ENCODE results near the gene TNIP2.
"Not testable (repeated sequence)": the region's sequence is repeated elsewhere in the genome, so short reads cannot be mapped to it uniquely, and the experiment has no call there.

The TNIP2 gene

GRCh38 chr4:2793586-2794485 lies 37.7 kb upstream of the TNIP2 start:
- DNase-seq = no peak

- DNase-seq = no peak
These were observed 36.8 kb upstream of the TNIP2 start, which contains the start of gene SH3BP2 for GRCh38 chr4:2792711-2793585. Gene SH3BP2, plus strand, starts transcription at chr4:2793085. Its CDS starts 27,533 bp downstream, at chr4:2820618.

- no peak for DNase-seq
These were observed 36.2 kb upstream of the TNIP2 start for GRCh38 chr4:2792396-2792710.

GRCh38 chr4:2791518-2792395 lies 35.6 kb upstream of the TNIP2 start:
- DNase-seq = no peak

- no peak for DNase-seq
These were observed 34.7 kb upstream of the TNIP2 start for GRCh38 chr4:2790583-2791517.

- DNase-seq = no peak
These were observed 33.9 kb upstream of the TNIP2 start for GRCh38 chr4:2789793-2790582.

GRCh38 chr4:2789351-2789750 lies 33.2 kb upstream of the TNIP2 start:
- no peak for DNase-seq

GRCh38 chr4:2788532-2789103 lies 32.5 kb upstream of the TNIP2 start:
- DNase-seq = no peak

GRCh38 chr4:2788101-2788500 lies 32.0 kb upstream of the TNIP2 start:
- DNase-seq = no peak

- DNase-seq = no peak
These were observed 31.3 kb upstream of the TNIP2 start for GRCh38 chr4:2787230-2788100.

- DNase-seq = no peak
These were observed 30.7 kb upstream of the TNIP2 start for GRCh38 chr4:2786794-2787229.

GRCh38 chr4:2786152-2786671 lies 30.1 kb upstream of the TNIP2 start:
- no peak for DNase-seq

GRCh38 chr4:2785613-2786012 lies 29.5 kb upstream of the TNIP2 start:
- no peak for DNase-seq

GRCh38 chr4:2783790-2784189 lies 27.7 kb upstream of the TNIP2 start:
- no peak for DNase-seq

GRCh38 chr4:2781911-2782310 lies 25.8 kb upstream of the TNIP2 start:
- DNase-seq = no peak

- DNase-seq = not testable (repeated sequence)
These were observed 24.5 kb upstream of the TNIP2 start for GRCh38 chr4:2780643-2781042.

GRCh38 chr4:2771264-2771663 lies 15.1 kb upstream of the TNIP2 start:
- no peak for DNase-seq

- DNase-seq = no peak
These were observed 12.8 kb upstream of the TNIP2 start for GRCh38 chr4:2768921-2769336.

GRCh38 chr4:2768124-2768523 lies 12.0 kb upstream of the TNIP2 start:
- no peak for DNase-seq

Data from NCI-H1694 (cell line).